SKM-1 (cell line): ENCODE data around the gene SLC39A7.
"Not testable (repeated sequence)": the region's sequence is repeated elsewhere in the genome, so short reads cannot be mapped to it uniquely, and the experiment has no call there.

Experiments used
- DNase-seq: peaks from one replicate; lab custom pipeline; 2025; ENCODE audit not compliant: unreplicated experiment; lab: John Stamatoyannopoulos, UW

Gene SLC39A7

GRCh38 chr6:33226503-33227120 lies 25.9 kb downstream of the SLC39A7 start:
- not testable (repeated sequence) for DNase-seq

- DNase-seq = no peak
Observed at GRCh38 chr6:33235221-33235634, 34.6 kb downstream of the SLC39A7 start.

DNA sequence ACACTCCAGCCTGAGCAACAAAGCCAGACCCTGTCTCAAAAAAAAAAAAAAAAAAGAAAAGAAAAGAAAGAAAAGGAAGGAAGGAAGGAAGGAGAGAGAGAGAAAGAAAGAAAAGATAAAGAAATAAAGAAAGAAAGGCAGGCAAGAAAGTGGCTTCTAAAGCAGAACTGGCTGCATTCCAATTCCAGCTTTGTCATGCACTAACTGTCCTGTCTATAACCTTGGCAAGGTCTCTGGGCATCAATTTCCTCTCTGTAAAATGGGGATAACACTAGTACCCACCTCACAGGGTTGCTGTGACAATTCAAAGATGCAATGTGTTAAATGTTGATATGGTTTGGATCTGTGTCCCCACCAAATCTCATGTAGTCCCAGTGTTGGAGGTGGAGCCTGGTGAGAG lies 35.7 kb downstream of the SLC39A7 start:
- no peak for DNase-seq

- DNase-seq = no peak
Observed at GRCh38 chr6:33236852-33237251, 36.2 kb downstream of the SLC39A7 start.

DNA sequence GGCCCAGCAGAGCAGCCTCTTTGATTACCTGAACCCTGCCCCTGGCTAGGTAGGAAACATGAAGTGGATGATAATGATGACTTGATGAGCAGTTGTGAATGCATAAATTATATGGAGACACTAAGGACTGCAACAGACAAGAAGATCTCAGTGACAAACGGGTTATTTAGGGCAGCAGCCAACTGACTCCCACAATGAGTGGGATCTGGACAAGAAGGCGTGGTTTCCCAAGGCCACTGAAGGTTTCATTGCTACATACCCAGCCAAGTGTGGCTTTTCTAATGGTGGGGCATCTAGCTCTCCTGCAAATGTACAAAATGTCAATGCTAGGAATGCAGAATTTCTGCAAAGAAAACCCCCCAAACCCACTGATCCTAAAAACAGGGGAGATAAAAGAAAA lies 37.1 kb downstream of the SLC39A7 start:
- DNase-seq = no peak

GRCh38 chr6:33241968-33242367 lies 41.3 kb downstream of the SLC39A7 start:
- no peak for DNase-seq

DNA sequence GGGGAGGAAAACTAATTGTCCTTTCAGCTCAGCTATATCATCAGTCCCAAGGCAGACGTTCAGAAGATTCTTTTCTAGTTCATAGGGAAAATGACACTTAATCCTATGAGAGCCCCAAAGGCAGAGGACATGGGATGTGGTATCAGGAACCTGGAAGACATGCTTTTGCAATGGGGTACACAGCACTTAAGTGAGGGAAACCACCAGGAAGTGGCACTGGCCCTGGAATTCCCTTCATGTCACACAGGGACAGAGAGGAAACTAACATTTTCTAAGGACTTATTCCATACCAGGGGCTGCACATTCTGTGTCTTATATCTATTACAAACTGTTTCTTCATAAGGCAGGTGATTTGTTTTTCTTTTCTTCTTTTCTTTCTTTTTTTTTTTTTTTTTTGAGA lies 42.8 kb downstream of the SLC39A7 start:
- DNase-seq = no peak

DNA sequence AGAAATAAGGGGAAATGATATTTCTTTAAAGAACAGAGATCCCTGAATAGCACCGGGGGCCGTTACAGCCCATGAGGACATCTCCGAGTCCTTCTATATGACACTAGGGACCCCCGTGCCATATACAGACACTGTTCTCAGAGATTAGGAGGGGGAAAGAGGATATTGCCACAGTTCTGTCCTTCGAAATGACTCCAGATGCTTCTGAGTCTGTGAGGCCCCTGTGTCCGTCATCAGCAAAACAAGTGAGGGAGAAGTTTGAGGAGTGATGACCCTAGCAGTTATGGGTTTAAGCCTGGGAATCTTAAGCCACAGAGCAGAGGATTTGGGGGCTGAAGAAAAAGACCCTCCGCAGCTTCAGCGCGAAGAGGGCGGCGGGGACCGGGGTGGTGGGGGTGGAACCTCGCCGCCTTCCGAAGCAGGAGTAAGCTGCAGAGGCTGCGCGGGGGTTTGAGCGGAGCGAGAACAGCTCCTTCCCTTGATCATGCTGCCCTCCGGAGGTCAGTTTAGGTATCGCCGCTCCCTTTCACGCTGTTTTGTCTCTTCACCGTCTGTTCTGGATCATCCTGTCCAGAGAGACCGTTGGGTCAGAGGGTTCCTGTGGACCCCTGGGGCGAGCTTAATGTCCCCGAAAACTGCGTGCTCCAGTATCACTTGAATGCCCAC lies 47.4 kb downstream of the SLC39A7 start:
- peak; percentile 80 for DNase-seq

DNA sequence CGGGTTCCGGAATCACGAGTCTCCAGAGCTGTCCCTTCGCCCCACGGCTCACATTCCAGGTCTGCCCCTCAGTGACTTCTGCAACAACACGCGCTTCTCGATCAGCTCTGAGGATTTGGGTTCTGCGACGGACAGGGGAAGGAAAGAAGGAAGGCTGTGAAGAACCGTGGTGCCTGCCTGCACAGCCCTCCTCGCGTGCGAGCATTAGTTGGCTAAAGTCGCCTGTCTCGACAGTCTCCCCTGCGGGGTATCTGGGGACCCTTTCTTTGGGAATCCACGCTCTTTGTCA lies 47.9 kb downstream of the SLC39A7 start:
- DNase-seq = peak; percentile 46

DNA sequence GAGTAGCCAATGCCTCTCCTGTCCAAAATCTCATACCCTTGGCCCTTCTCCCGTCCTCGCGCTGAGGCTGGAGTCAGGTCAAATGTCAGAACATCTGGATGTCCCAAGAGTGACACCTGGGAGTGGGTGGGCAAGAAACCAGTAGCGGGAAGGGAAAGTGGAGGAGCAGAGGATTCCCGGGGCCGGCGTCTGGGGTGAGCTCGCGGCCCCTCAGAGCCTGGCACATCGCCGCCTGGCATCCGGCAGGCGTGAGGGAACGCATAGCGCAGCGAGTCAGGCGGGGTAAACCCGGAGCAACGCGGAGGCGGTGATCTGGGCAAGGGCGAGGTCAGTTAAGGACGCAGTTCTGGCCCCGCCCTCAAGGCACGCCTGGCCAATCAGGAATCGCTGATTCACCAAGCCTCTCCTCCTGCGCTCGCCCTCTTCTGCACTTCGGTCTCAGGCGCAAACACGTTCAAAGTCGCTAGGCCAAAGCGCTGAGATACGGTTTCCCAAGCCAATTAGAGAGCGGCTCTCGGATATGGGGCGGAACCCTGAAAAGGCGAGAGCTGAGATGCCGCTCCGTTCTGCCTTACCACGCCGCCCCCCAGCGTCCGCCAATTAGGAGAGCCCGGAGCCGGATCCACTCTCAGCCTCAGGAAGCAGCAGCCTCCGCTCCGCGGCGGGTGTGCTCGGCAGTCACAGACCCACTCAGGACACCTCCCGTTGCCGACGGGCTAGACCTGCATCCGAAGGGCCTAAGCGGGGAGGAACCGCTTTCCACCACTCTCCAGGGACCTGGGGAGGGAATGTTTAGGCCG lies 48.5 kb downstream of the SLC39A7 start:
- peak; percentile 99 for DNase-seq

DNA sequence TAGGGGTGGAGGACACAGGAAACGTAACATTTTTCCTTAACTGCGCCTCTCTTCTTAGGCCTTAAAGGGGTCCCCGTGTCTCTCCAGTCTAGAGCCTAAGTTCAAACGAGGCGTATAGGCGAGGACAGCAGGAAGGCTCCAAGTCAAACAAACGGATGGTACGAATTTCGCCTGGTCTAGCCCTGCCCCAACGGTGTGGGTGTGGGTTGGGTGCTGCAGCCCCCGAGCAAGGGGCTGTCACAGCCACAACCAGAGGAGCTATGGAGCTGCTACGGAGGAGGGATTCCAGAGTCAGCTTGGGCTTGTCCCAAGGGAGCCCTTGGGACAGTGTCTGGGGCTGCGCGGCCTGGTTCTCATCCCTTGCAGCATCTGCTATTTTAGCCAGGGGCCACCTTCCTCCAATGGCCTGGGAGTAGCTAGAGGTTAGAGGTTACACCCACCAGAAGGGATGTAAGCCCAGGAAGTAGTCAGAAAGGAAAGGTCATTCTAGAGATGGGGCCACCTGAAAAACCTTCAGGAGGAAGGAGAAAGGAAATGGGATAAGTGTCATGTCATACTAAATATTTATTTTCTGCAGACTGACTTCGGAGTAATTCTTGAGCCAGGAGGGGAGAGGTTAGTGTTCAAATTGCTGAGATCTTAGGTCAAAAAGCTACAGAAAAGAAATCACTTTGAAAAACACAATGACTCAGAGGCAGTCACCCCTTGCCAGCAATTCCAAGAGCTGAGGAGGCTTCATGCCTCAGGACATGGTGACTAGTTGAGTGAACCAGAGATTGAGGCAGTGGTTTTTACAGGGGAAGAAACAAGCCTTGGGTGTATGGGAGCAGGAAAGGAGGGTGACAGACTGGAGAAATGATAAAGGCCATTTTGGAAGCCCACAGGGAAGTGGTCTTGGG lies 49.3 kb downstream of the SLC39A7 start:
- no peak for DNase-seq

DNA sequence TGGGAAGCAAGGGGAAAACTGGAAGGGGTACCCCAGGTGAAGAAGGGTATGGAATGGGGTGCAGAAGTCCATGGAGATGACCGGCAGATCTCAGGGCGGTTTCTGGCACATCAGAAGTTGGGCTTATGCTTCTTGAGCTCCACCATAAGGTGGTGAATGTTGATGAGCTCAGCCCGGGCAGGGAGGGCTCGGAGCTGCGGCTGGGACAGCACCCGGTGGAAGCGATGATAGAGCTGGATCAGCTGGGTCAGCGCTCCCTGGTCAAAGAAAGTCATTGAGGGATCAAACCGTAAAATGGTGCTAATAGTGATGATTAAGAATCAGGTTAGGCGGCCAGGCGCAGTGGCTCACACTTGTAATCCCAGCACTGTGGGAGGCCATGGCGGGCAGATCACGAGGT lies 50.1 kb downstream of the SLC39A7 start:
- DNase-seq = no peak

DNA sequence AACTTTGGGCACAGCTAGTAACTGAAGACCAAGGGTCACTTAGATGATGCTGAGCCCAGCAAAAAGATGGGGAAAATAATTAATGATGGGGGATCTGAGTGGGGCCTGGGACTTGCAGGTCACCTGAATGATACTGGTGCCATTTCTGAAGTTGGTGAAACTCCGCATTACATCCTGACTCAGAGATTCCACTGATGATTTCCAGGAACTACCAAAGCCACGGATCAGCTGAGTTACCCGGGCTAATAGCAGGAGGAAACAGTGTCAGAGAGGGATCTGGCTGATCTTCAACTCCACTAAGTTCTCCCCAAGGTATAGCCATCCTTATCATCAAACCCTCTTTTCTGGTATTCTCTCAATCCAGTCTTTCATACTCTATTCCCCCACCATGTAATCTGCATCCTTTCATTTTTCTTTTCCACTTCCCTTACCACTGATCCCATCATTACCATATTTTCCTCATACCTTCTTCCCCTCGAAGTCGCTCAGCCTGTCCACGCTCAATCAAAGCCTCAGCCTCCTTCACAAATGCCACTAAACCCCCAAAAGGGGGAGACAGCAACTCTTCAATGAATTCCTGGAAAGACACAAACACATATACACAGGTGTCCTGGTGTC lies 50.8 kb downstream of the SLC39A7 start:
- no peak for DNase-seq

DNA sequence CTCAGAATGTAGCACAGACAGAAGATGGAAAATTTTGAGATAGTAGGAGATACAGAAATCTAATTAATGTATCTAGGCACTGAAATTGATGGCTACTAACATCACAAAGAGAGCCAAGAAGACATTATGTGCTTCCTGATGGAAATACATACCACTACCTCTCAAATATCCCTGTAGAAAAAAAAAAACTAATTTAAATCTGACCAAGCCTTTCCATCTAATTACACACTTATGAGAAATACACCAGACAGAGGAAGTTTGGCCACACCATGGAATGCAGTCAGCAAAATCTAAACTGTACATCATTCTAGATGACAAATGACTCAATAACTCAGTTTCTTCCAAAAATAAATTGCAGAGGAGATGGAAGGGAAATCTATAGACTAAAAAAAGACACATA lies 52.1 kb downstream of the SLC39A7 start:
- no peak for DNase-seq
